GM18873 (cell line): ENCODE measurements around the gene LRFN3.
A peak's percentile ranks its signal among the peaks of the same experiment; 100 is the strongest.
"Not testable (repeated sequence)": the region's sequence is repeated elsewhere in the genome, so short reads cannot be mapped to it uniquely, and the experiment has no call there.

Experiments
- ATAC-seq: cut with Tn5 transposase; IDR thresholded peaks from one replicate; pipeline ENCODE4 v1.9.1; 2021; ENCODE audit warnings: mild to moderate bottlenecking, moderate library complexity, moderate number of reproducible peaks; ENCODE audit not compliant: unreplicated experiment, low FRiP score

LRFN3 gene

DNA sequence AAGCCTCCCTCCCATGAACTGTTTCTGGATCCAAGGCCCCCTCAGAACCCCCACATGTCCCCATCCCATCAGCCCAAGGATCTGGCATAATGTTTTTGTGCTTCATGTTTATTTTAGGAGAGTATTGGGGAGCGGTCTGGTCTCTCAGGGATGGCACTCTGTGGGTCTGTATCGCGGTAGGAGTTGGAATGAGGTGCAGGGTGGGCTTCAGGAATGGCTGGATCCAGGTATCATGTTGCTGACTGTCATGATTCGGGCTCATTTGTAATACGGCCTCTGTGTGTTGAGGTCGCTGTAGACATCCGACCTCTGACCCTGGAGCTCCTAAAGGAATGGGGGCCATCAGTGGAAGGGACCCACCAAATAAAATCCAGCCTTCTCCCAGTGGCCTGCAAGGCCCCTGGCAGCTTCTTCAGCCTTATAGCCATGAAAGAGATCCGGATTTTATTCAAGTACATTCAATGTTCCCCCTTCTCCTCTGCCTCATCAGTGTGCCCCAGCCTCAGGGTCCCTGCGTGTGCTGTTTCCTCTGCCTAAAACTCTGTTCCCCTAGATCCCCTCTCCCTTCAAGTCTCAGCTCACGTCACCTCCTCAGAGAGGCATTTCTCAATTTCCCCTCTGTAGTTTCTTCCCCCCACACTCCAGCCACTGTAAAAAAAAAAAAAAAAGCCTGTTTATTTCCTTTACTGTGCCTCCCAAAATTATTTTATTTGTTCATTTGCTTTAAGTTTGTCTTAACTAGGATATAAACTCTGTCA lies 31.7 kb upstream of the LRFN3 start:
- no peak for ATAC-seq

DNA sequence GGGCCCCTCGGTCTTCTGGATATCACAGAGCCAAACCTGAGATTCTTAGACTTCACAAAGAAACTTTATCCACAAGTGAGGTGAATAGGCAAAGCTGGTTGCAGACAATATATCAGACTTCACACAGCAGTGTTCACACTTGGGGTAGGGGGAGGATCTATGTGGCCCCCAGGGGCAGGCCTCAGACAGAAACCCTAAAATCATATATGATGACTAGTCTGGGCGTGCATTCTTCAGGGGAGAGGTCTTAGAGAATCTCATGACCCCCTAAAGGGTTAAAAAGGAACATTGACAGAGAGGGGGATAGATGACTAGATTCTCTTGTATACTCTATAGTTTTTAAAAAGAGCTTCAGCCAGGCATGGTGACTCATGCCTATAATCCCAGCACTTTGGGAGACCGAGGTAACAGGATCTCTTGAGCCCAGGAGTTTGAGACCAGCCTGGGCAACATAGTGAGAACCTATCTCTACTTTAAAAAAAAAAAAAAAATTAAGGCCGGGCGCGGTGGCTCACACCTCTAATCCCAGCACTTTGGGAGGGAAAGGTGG lies 30.9 kb upstream of the LRFN3 start:
- no peak for ATAC-seq

DNA sequence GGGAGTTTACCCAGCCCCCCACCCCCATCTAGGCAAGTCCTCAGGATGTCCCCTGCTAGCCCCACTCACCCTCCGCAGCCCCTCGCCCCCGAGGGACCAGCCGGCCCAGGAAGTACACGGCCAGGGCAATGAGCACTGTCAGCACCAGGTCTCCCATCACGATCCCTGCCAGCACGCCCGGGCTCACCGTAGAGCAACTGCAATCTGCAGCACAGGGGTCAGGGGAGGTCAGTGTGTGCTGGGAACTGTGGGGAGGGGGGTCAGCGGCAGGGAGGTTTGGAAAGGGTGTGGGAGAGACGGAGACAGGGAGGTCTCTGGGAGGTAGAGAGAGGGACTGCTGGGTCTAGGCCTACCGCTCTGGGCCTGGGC lies 28.8 kb upstream of the LRFN3 start:
- no peak for ATAC-seq

DNA sequence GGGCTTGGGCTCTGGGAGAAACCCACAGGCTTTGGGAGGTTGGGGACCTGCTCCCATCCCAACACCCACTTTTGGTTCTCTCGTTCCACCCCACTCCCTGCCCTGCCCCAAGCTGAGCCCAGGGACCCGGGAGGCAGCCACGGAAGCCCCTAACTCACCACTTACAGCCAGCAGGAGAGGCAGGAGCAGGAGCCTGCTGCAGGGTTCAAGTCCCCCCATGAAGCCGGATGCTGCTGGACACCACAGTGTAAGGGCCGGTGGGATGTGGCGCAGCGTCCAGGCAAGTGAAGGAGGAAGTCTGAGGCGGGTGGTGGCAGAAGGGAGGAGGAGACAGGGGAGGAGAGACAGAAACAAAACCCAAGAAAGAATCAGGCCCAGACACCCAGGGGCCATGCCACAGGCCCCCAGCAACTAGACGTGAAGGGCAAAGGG lies 28.1 kb upstream of the LRFN3 start, which contains the start of gene TYROBP:
Gene TYROBP (minus strand): TSS at position 286 of the 432 bp plus-strand sequence. CDS start 67 bp downstream, at position 219.
- no peak for ATAC-seq

DNA sequence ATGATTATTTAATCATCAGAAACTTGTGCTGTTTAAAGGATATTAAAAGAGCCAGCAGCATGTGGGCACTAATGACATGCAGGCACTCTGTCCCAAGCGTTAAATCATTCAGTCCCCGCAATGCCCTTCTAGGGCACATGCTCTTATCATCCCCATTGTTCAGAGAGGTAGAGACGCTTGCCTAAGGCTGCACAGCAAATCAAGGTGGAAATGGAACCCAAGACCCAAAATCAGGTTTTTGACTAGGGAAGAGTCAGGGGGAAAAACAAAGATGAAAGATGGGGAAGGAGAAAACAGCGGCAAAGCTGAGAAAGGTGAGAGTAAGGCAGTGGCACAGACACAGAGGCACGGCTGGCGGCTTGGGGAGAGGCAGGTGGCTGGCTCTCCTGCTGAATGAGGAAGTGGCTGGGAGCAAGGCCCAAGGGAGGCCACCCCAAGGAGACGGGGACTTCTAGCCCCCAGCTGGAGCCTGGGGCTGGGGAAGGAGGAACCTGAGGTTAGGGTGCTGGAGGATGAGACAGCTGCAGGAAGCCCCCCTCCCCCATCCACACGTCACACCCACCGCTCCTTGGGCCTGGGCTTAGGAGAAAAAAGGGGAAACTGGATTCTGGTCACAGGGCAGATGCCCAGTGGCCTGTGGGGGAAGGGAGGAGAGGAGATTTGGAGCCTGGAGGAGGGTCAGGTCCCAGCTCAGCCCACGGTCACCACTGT lies 27.0 kb upstream of the LRFN3 start:
- ATAC-seq: no peak

DNA sequence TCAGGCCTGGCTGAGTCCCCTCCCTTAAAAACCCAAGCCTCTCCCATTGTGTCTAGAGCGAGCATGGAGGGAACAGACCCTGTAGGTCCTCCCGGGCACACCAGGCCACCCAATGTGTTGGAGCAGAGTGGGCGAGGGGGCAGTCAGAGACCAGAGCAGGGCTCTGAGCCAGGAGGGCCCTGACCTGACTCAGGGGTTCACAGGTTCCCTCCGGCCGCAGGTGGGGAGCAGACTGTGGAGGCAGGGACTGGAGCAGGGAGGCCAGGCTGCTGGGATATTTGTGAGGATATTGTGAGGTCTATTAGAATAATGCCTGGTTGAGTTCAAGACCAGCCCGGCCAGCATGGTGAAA lies 26.5 kb upstream of the LRFN3 start:
- no peak for ATAC-seq

DNA sequence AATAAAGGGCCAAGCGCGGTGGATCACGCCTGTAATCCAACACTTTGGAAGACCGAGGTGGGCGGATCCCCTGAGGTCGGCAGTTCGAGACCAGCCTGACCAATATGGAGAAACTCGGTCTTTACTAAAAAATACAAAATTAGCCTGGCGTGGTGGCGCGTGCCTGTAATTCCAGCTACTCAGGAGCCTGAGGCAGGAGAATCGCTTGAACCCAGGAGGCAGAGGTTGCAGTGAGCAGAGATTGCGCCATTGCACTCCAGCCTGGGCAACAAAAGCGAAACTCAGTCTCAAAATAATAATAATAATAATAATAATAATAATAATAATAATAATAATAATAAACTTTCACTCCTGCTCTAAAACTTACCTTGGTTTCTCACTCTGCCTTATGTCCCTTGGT lies 25.8 kb upstream of the LRFN3 start:
- ATAC-seq: not testable (repeated sequence)

DNA sequence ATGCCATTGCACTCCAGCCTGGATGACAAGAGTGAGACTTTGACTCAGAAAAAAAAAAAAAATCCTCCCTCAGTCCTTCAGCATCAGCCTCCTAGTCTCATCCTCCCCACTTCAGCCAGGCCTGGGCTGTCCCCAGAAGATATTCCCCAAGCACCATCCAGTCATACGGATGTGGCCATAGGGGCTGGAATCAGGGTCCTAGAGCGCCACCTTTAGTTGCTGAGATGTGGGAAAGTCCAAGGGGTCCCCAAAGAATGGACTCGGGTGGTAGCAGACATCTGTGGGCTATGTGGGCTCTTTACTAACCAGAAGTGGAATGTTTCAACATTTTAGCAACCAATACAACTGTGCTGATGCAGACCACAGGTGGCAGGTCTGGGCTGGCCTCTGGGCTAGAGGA lies 25.0 kb upstream of the LRFN3 start:
- ATAC-seq: no peak

DNA sequence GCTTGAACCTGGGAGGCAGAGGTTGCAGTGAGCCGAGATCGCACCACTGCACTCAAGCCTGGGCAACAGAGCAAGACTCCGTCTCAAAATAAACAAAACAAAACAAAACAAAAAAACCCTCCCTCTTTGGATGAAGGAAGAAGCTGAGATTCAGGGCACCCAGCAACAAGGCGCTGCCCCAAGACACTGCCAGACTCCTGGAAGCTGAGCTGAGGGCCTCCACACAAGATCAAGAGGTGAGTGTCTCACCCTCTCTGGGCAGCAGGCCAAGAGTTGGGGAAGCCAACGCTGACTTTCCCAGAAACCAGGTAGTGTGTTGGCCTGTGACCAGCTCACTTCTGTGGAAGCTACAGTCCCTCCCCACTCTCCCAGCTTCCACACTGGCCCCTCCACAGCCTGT lies 24.4 kb upstream of the LRFN3 start:
- ATAC-seq: no peak

DNA sequence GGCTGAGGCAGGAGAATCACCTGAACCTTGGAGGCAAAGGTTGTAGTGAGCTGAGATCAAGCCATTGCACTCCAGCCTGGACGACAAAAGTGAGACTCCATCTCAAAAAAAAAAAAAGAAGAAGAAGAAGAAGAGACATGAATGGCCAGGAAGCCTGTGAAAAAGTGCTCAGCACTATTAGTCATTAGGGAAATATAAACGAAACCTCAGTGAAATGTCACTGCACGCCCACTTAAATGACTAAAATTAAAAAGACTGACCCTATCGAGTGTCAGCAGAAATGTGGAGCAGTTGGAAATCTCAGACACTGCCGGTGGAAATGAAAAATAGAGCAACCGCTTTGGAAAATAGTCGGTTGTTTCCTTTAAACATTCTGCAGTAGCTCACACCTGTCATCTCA lies 22.6 kb upstream of the LRFN3 start:
- no peak for ATAC-seq

DNA sequence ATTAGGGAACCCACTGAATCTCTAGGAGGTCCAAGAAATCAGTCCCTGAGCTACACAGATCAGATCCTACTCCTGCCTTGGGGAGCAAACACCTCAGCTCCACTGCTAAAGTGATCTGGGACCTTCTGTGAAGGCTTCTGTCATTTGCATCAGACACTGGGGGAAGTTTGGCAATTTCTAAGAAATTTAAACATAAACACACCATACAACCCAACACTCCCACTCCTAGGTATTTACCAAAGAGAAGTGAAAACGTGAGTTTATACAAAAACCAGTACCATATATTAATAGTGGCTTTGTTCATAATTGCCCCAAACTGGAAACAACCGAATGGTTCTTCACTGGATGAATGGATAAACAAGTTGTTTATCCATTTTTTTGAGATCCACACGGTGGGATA lies 20.7 kb upstream of the LRFN3 start:
- no peak for ATAC-seq

DNA sequence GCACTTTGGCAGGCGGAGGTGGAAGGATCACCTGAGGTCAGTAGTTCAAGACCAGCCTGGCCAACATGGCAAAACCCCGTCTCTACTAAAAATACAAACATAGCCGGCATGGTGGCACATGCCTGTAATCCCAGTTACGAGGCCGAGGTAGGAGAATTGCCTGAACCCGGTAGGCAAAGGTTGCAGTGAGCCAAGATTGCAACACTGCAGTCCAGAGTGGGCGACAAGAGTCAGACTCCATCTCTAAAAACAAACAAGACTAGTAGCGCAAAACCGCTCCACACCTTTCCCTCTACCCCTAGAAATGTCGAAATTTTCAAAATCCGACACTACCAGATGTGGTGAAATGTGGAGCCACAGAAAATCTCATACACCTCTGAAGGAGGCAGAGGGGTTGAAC lies 16.9 kb upstream of the LRFN3 start:
- ATAC-seq: no peak

DNA sequence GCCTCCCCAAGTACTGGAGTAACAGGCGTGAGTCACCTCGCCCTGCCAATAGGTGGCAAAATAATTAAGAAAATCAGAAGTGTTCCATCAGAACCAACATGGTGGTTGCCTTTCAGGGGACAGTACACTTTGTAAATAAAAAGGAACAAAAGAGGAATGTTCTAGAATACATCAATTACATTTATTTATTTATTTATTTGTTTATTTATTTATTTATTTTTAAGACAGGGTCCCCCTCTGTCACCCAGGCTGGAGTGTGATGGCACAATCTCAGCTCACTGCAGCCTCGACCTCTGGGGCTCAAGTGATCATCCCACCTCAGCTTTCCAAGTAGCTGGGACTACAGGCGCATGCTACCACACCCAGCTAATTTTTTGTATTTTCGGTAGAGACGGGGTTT lies 15.2 kb upstream of the LRFN3 start:
- no peak for ATAC-seq

DNA sequence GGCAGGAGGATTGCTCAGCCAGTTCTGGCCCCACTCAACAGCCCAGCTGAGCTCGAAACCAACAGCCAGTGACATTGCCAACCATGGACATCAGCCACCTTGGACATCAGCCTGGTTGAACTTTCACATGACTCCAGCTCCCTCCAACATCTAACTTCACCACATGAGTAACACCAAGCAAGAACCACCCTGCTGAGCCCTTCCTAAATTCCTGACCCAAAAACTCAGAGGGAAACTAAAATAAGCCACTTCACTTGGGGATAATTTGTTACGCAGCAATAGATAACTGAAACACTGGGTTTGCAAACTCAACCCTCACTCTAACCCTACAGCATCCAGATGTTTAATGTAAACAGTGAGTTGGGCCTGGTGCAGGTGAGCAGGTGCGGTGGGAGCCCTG lies 10.7 kb upstream of the LRFN3 start:
- no peak for ATAC-seq

DNA sequence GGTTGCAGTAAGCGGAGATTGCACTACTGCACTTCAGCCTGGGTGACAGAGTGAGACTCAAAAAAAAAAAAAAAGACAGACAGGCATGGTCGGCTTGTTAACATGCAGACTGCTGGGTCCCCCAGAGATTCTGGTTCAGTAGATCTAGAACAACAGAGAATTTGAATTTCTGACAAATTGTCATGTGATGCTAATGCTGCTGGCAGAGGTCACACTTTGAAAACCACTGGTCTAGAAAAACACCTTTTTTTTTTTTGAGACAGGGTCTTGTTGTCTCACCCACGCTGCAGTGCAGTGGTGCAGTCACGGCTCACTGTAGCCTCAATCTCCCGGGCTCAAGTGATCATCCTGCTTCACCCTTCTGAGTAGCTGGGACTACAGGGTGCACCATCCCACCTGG lies 7.7 kb upstream of the LRFN3 start:
- no peak for ATAC-seq

DNA sequence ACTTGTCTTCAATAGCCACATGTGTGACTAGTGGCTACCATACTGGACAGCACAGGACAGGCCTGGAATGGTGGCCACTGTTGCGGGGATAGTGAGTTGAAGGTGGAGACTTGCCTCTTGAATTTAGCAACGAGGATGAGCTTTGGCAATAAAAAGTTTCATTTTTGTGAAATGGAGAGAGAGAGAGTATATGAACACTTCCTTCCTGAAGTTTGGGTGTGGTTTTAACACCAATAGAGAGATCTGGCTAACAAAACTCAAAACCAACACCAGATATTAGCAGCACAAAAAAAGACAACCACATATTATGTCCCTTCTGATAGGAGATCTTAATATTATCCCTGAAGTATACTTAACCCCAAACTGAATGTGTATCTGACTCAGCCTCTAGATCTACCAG lies 6.3 kb upstream of the LRFN3 start:
- ATAC-seq: no peak

DNA sequence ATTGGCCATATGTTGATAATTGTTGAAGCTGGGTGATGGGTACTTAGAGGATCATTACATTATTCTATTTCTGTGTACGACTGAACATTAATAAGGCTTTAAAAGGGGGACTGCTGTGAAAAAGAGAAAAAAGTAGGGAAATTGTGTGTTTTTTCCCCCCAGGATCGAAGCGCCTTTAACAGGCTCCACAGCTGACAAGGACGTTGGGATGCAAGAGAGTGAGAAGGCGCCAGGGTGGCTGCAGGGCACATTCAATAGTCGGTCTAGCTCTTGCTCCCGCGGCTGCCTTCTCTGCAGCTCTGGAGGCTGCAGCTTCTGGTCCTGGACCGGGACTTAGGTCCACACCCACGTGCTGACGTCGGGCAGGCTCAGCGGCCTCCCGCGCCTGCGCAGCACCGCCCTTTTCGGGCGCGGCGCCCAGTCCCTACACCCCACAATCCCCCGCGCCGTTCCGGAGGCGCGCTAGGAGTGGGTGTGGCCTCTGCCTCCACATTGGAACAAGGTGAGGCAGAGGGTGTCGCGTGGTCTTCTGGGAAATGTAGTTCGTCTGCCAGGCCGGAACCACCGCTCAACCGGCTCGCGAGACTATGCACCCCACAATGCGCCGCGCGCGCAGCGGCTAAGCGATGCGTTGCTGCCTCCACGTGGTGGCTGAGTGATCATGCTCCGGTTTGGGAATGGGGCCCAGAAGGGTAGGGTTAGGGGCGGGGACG lies 4.9 kb upstream of the LRFN3 start:
- ATAC-seq: peak; percentile 88

DNA sequence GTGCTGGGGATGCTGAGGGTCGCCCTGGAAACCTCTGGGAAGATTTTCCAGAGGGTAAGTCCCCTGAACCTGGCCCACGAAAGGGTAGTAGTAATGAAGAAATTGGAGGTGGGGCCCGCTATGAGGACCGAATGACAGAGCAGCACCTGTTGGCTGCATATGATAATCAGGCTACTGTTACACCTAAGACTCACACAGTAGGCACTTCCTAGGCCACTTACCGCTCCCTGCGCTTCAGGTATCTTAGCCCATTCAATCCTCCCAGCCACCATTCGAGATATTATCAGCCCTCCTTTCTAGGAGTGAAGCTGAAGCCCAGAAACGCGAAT lies 4.3 kb upstream of the LRFN3 start:
- ATAC-seq: peak; percentile 3

DNA sequence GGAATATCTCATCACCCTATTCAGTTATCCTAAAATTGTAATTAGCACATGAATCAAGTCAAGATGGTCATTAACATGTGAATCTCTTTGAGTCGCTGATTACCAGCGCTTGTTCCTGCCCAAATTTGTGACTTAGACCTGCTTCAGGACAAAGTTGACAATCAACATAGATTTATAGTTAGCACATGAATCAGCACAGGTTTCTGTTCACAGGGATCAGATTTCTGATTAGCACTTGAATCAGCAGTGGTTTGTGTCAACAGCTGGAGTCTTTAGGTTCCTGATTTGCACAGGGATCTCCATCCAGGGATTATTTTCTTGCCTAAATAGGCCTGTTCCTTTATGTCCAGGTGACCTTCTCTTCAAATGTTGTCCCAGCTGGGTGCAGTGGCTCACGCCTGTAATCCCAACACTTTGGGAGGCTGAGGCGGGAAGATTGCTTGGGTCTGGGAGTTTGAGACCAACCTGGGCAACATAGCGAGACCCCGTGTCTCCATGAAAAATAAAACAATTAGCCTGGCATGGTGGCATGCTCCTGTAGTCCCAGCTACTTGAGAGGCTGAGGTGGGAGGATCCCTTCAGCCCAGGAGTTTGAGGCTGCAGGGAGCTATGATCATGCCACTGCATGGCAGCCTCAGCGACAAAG lies 3.8 kb upstream of the LRFN3 start:
- no peak for ATAC-seq

DNA sequence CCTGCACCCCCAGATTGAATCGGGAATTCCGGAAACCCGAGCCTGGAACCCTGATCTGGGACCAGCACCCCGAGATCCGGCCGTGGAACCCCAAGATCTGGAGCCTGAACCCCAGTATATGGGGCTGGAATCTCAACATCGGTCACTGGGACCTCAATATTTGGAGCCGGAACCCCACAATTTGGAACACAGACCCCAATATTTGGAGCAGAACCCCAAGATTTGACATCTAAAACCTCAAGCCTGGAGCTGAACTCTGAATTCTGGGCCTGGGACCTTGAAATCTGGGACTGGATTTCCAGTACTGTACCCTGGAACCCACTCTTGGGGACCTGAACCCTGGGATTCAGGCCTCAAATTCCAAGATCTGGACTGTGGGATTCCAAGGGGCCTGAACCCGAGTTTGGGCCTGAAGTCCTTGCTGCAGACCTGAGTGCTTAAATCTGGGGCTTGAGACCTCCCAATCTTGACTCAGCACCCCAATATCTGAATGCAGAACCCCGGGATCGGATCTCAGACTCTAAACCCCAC lies 629 bp downstream of the LRFN3 start:
- ATAC-seq: no peak
